GM21381 (cell line): ENCODE data around the gene GADD45B.
"Not testable (repeated sequence)": the region's sequence is repeated elsewhere in the genome, so short reads cannot be mapped to it uniquely, and the experiment has no call there.

ENCODE experiments used
- ATAC-seq: cut with Tn5 transposase; IDR thresholded peaks from one replicate; pipeline ENCODE4 v1.9.1; 2021; ENCODE audit warnings: mild to moderate bottlenecking, moderate library complexity; ENCODE audit not compliant: unreplicated experiment

The GADD45B gene

DNA sequence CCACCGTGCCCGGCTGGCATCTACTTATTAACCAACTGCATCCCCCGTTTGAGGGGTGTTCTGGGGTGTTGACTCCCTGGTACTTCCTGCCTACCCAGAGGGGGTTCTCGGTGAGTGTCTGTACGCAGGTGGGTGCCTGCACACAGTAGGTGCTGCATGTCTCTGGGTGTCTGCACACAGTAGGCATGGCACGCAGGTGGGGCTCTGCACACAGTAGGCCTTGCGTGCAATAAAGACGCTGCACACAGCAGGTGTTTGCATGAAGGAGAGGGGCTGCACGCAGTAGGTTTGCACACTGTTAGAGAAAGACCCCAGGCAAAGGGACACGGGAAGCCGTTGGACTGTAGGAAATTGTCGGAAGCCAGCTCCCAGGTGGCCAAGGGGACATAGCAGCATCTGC is 11.2 kb downstream of the GADD45B start:
- ATAC-seq: no peak

- ATAC-seq: no peak
These were observed 11.9 kb downstream of the GADD45B start for GRCh38 chr19:2487842-2488241.

DNA sequence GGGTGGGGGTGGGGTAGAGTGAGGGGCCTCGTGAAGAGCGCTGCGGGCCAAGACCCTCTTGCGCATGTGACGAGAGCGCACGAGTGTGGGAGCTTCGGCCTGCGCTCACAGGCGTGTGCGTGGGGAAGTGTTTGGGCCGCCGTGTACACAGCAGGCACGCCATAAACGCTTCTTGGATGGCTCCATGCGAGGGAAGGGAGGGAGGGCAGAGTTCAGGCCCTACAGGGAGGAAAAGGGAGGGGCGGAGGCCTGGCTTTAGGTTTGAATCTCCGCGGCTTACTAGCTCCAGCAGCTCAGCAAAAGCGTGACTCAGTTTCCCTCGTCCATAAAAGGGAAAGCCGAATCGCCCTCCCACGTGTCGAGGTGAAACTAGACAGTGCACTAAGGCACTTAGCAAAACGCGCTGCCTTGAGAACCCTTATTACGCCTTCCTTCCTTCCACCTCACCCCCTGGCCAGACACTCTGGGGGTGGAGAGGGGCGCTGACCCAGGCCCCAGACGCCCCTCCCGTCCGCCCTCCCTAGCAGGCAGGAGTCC is 12.5 kb downstream of the GADD45B start:
- ATAC-seq: no peak

- no peak for ATAC-seq
These were observed 13.2 kb downstream of the GADD45B start for GRCh38 chr19:2488942-2489731.

- ATAC-seq: no peak
These were observed 14.7 kb downstream of the GADD45B start for GRCh38 chr19:2490659-2491058.

DNA sequence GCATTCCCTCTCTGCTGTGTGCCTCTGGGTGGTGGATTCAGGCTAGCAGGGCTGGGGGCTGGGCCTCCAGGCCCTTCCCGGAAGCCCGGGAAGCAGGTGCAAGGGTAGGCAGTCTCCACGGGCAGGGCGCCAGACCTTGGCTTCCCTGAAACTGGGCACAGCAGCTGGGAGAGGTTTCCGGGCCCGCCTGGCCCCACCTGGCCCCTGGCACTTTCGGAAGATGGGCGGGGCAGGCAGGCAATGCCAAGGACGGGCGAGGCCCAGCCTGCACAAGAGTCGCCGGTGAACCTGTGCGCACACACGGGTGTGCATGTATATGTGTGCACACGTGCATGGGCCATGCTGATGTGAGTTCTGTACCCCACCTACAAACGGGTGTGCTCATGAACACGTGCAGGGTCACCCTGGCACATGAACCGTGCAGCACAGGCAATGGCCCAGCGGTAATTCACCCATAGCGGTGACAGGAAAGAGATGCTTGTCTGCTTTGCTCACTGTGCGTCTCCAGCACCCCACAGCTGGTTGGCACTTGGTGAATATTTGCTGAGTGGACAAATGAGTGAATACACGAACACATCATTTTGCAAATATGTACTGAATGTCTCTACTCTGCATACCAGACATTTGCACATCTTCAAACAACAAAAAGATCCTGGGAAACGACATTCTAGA is 15.3 kb downstream of the GADD45B start:
- no peak for ATAC-seq

GRCh38 chr19:2492870-2493269 is 16.9 kb downstream of the GADD45B start:
- no peak for ATAC-seq

- not testable (repeated sequence) for ATAC-seq
These were observed 17.5 kb downstream of the GADD45B start for GRCh38 chr19:2493448-2493847.

- no peak for ATAC-seq
These were observed 18.1 kb downstream of the GADD45B start for GRCh38 chr19:2494084-2494446.

DNA sequence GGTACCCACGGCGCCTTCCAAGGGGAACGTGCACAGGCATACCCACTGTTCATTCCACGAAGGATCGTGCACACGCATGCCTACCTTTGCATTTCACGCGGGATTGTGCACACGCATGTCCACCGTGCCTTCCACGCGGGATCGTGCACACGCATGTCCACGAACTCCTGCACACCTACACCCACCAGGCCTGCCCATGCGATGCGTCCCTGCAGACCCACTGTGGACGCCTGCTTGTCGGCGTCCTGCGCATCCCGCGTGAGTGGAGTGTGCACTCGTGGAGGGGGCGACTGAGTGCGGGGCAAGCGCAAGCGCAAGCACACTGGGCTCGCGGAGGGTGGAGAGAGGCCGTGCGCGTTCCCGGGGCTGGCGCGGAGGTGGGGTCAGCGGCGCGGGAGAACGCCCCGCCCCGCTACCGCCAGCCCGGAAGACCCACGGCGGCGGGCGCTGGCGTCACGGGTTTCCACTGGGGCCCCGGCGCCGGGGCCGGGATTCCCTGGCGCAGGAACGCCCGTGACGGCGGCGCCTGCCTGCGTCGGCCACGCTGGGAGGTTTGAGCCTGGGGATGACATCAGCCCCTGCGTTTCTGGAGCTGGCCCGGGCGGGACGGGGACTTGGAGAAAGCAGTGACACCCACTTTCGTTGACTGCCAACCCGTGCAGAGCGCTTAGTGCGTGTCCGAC is 18.7 kb downstream of the GADD45B start:
- no peak for ATAC-seq

- ATAC-seq: no peak
These were observed 19.3 kb downstream of the GADD45B start for GRCh38 chr19:2495130-2495641.

DNA sequence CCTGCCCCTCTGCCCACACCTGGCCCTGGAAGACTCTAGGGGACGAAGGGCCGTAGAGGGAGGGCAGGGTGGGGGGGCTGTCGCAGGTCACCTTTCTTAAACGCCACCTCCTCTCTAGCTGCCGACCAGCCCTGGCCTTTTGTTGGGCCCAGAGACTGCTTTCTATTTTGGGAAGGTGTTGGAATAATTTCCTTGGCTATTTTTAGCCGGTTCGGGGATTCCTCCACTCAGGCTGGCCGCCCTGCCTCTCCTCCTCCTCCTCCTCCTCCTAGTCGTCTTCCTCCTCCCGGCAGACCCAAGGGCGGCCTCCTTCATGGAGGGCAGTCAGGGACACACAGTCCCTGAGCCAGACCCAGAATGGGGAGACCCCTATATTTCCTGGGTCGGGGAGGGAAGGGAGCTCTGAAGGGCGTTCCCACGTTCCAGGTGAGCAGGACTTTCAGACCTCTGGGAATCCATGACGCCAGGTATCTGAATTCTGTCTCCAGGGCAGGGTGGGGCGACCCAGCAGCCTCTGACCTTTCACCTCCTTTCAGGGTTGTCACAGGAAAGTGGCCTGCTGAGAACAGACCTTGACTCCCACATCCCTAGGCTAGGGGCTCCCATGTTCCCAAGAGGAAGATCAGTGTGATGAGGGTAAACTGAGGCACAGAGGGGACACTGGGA is 19.9 kb downstream of the GADD45B start:
- ATAC-seq: no peak

GRCh38 chr19:2497186-2497585 is 21.3 kb downstream of the GADD45B start:
- no peak for ATAC-seq

DNA sequence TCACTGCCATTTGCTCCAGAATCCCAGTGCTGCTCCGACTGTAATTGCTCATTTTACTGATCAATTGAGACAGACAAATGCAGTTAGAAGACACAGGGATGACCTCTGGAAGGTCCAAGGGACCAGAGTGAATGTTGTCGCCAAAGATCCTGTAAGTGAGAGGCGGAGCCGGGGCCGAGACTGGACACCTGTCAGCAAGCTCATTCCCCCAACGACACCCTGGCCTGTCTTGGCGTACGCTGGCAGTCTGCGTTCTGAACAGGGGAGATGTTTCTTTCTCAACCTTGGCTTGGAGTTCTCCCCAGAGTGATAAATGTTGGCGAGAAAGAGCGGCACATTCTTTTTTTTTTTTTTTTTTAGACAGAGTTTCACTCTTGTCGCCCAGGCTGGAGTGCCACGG is 24.2 kb downstream of the GADD45B start:
- no peak for ATAC-seq

DNA sequence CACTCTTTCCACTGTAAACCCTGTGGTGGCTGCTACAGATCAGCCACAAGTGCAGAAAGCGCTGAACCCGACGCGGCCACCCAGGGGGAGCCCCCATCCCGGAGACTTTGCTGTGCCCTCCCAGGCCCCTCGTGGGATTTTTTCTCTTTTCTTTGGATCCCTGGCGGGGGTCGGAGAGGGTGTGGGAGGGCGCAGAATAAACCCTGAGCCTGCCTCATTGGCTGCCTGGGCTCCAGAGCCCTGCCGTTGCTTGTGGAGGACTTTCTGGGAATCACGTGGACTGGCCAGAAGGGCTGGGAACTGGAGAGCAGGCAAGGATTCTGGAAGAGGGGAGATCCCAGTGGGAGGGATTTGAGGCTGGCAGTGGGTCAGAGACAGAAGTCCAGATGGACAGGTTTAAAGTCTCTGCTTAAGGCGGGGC is 24.9 kb downstream of the GADD45B start:
- ATAC-seq: no peak

DNA sequence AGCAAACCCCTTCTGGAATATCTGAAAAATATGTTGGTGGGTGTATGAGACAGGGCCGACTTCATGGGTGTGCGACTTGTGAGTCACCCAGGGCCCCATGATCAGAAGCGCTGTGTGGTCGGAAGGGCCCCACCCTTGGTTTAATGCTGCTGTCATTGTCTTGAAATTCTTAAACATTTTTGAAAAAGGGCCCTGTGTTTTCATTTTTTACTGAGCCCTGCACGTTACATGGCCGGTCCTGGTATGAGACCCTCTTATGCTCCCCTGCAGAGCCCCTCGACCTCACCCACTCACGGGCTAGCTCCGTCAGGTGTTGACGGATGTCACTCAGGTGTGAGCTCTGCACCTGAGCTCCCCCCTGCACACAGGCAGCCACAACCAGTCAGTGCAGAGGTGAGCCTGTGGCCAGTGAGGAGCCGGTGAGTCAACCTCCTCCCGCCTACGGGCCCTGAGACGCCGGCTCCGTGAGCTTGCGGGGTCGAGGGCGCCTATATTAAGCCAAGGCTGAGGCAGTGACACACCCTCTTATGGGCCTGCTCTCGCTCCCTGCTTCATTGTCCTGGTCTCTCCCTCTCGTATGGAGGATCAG is 27.7 kb downstream of the GADD45B start:
- ATAC-seq: no peak

- ATAC-seq: not testable (repeated sequence)
These were observed 30.7 kb downstream of the GADD45B start for GRCh38 chr19:2506656-2507055.

GRCh38 chr19:2507109-2507508 is 31.2 kb downstream of the GADD45B start:
- ATAC-seq: no peak

DNA sequence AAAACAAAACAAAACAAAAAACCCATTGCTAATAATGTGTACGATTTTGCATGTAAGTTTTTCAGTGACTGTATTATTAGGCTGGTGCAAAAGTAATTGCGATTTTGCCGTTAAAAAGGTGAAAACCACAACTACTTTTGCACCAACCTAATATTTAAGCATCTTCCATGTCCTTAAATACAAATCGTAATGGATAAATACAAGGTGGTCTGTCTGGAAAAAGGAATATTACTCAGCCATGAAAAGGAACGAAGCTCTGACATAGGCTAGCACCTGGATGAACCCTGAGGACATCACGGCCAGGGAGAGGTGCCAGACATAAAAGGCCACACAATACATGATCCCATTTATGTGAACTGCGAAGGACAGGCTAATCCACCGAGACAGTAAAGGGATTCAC is 33.2 kb downstream of the GADD45B start:
- no peak for ATAC-seq

GRCh38 chr19:2511570-2511969 is 35.6 kb downstream of the GADD45B start:
- ATAC-seq: no peak

DNA sequence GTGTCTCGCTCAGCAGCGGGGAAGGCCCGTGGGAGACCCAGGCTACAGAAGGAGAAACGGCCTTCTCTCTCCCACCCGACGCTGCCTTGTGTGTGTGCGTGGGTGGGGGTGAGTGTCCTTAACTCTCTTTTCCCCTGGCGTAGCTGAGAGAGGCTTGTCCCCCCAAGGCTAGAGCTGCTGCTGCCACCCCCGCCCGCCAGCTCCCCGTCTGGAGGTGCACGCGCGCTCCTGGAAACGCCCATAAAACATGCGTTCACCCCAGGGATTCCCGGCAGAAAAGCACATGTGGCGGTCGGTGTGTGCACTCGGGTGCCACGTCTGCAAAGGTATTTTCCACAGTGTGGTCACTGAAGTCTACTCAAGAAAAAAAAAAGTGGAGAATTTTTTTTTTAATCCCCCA is 36.1 kb downstream of the GADD45B start:
- no peak for ATAC-seq
